WTC11 (cell line): Measurements from ENCODE around the gene DCAF6.

Experiments
- FOXP1 ChIP-seq: sonication (generic); formaldehyde crosslinking; IDR thresholded peaks from 2 replicates; pipeline ENCODE4 v1.8.0; 2022; ENCODE audit warnings: missing genetic modification reagents, mild to moderate bottlenecking, moderate library complexity, borderline replicate concordance
- NFYB ChIP-seq: sonication (generic); formaldehyde crosslinking; conservative IDR thresholded peaks from 2 replicates; pipeline ENCODE4 v1.8.0; 2022; ENCODE audit warnings: low read depth, missing genetic modification reagents
- TEAD4 ChIP-seq: sonication (generic); formaldehyde crosslinking; IDR thresholded peaks from 2 replicates; pipeline ENCODE4 v1.8.0; 2022; ENCODE audit warnings: mild to moderate bottlenecking, missing genetic modification reagents
- ZNF263 ChIP-seq: sonication (generic); formaldehyde crosslinking; IDR thresholded peaks from 2 replicates; pipeline ENCODE4 v1.8.1; 2022; ENCODE audit warnings: low read depth, mild to moderate bottlenecking, moderate library complexity, missing genetic modification reagents
- ZNF423 ChIP-seq: fragments of 250-450 bp; sonication (Bioruptor Pico); IDR thresholded peaks from 2 replicates; pipeline ENCODE4 v2.1.2; 2022; ENCODE audit warnings: mild to moderate bottlenecking, moderate library complexity
- TF ChIP-seq, protein P1 (sequence below): fragments of 200-600 bp; IDR thresholded peaks from 2 replicates; pipeline ENCODE4 v1.8.0; 2022; ENCODE audit warnings: antibody characterized with exemption
- TF ChIP-seq, protein P2 (sequence below): sonication (generic); formaldehyde crosslinking; IDR thresholded peaks from 2 replicates; pipeline ENCODE4 v1.8.0; 2022; ENCODE audit warnings: mild to moderate bottlenecking, missing genetic modification reagents
- TF ChIP-seq, protein P3 (sequence below): sonication (generic); formaldehyde crosslinking; conservative IDR thresholded peaks from 2 replicates; pipeline ENCODE4 v1.8.1; 2022; ENCODE audit warnings: mild to moderate bottlenecking, missing genetic modification reagents
- TF ChIP-seq, protein P4 (sequence below): sonication (generic); formaldehyde crosslinking; IDR thresholded peaks from 2 replicates; pipeline ENCODE4 v1.8.0; 2022; ENCODE audit warnings: missing genetic modification reagents

DNA sequence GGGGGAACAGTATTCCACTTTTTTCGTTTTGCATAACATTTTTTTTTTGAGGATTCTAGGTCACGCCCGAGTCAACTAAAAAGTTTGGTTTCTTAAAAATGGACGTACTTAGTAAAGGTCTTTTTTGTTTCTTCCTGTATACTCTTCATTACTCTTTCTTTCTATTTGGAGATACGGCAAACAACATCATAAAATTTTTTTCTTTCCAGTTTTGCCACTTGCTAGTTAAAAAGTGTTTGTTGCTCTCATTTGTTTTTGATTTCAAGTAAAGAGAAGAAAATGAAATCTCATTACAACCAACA, 1.2 kb downstream of the DCAF6 start:
- no peak for TF ChIP-seq FOXP1 (CRISPR knock-in tag)
- TF ChIP-seq, protein P1, sequence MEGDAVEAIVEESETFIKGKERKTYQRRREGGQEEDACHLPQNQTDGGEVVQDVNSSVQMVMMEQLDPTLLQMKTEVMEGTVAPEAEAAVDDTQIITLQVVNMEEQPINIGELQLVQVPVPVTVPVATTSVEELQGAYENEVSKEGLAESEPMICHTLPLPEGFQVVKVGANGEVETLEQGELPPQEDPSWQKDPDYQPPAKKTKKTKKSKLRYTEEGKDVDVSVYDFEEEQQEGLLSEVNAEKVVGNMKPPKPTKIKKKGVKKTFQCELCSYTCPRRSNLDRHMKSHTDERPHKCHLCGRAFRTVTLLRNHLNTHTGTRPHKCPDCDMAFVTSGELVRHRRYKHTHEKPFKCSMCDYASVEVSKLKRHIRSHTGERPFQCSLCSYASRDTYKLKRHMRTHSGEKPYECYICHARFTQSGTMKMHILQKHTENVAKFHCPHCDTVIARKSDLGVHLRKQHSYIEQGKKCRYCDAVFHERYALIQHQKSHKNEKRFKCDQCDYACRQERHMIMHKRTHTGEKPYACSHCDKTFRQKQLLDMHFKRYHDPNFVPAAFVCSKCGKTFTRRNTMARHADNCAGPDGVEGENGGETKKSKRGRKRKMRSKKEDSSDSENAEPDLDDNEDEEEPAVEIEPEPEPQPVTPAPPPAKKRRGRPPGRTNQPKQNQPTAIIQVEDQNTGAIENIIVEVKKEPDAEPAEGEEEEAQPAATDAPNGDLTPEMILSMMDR = no peak
- no peak for TF ChIP-seq ZNF263 (CRISPR knock-in tag)
- TF ChIP-seq, protein P2, sequence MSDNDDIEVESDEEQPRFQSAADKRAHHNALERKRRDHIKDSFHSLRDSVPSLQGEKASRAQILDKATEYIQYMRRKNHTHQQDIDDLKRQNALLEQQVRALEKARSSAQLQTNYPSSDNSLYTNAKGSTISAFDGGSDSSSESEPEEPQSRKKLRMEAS (CRISPR knock-in tag) = no peak
- TF ChIP-seq, protein P3, sequence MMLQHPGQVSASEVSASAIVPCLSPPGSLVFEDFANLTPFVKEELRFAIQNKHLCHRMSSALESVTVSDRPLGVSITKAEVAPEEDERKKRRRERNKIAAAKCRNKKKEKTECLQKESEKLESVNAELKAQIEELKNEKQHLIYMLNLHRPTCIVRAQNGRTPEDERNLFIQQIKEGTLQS = no peak
- TF ChIP-seq ZNF423 (CRISPR knock-in tag) = no peak
- TF ChIP-seq TEAD4 = no peak
- TF ChIP-seq, protein P4, sequence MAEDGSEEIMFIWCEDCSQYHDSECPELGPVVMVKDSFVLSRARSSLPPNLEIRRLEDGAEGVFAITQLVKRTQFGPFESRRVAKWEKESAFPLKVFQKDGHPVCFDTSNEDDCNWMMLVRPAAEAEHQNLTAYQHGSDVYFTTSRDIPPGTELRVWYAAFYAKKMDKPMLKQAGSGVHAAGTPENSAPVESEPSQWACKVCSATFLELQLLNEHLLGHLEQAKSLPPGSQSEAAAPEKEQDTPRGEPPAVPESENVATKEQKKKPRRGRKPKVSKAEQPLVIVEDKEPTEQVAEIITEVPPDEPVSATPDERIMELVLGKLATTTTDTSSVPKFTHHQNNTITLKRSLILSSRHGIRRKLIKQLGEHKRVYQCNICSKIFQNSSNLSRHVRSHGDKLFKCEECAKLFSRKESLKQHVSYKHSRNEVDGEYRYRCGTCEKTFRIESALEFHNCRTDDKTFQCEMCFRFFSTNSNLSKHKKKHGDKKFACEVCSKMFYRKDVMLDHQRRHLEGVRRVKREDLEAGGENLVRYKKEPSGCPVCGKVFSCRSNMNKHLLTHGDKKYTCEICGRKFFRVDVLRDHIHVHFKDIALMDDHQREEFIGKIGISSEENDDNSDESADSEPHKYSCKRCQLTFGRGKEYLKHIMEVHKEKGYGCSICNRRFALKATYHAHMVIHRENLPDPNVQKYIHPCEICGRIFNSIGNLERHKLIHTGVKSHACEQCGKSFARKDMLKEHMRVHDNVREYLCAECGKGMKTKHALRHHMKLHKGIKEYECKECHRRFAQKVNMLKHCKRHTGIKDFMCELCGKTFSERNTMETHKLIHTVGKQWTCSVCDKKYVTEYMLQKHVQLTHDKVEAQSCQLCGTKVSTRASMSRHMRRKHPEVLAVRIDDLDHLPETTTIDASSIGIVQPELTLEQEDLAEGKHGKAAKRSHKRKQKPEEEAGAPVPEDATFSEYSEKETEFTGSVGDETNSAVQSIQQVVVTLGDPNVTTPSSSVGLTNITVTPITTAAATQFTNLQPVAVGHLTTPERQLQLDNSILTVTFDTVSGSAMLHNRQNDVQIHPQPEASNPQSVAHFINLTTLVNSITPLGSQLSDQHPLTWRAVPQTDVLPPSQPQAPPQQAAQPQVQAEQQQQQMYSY (CRISPR knock-in tag) = no peak
- TF ChIP-seq NFYB = no peak
